K562 (cell line): ENCODE results near the gene CYB5R3. TPM values are rescaled to one million over a fixed set of nuclear protein-coding genes. Genes with fewer than 3 reads are reported as not detected.

Source experiments
- ATAC-seq: fragments of 200-7000 bp; cut with Tn5 transposase; 3 replicates; pipeline ENCODE4 v1.9.1; 2020; ENCODE audit warnings: moderate library complexity
- BruUV-seq: library from RNA; stranded (reverse); fragments of 400-500 nt; replicated peaks from 2 replicates; lab custom pipeline; 2021; lab: Mats Ljungman, UMichigan
- CTCF ChIA-PET: fragments of 300-600 bp; formaldehyde crosslinking; extraction: SDS; loops from one replicate; lab custom pipeline; 2021; ENCODE audit warnings: low intra/inter-chr PET ratio; lab: Yijun Ruan, JAX
- POLR2A ChIA-PET: fragments of 300-600, 350-650 bp; sonication (Branson Sonifier 250); formaldehyde crosslinking; extraction: SDS; loops from one replicate; lab custom pipeline; 2021; ENCODE audit warnings: antibody characterized with exemption, inconsistent platforms; lab: Yijun Ruan, JAX
- DNase-seq, 4 experiments: peaks; one replicate each; pipeline versions ENCODE4 v3.0.0 to v3.0.0-alpha.2; 2011 to 2018; ENCODE audit warnings: low spot score in 3 of 4, mixed read lengths in 3 of 4; ENCODE audit errors: extremely low read depth in 1 of 4
- FAIRE-seq: peaks from 2 replicates; lab custom pipeline; 2011; peaks lifted over from hg19 to GRCh38; lab: Jason Lieb, UNC
- H2AFZ ChIP-seq: 2 replicates; pipeline ENCODE4 v1.6.0; 2011; ENCODE audit warnings: low read depth, low read length, control low read depth, inconsistent platforms
- H3K27ac ChIP-seq: fragments of 200-600 bp; 3 replicates; pipeline ENCODE4 v1.8.0; 2011; ENCODE audit warnings: low read depth, mild to moderate bottlenecking, control low read depth, inconsistent platforms, low read length, moderate library complexity, mixed read lengths; ENCODE audit errors: extremely low read depth
- H3K27me3 ChIP-seq, 2 experiments: fragments of 300-600 bp in 1 of 2; 2 replicates in 1 of 2; 3 replicates in 1 of 2; pipeline versions ENCODE4 v1.6.0 to v1.8.0; 2011; ENCODE audit warnings: inconsistent platforms in 2 of 2, low read length in 2 of 2, mild to moderate bottlenecking in 1 of 2, mixed read lengths in 1 of 2, moderate library complexity in 1 of 2; ENCODE audit not compliant: control insufficient read depth in 2 of 2, insufficient read depth in 2 of 2
- H3K36me3 ChIP-seq: fragments of 300-600 bp; 3 replicates; pipeline ENCODE4 v1.8.0; 2011; ENCODE audit warnings: mild to moderate bottlenecking, low read length, inconsistent platforms; ENCODE audit not compliant: control insufficient read depth, insufficient read depth
- H3K4me1 ChIP-seq, 2 experiments: fragments of 200-600 bp in 1 of 2; replicated peaks in 1 of 2; 2 replicates in 1 of 2; 3 replicates in 1 of 2; pipeline versions ENCODE4 v1.5.1 to v1.8.0; 2011; ENCODE audit warnings: inconsistent platforms in 2 of 2, low read length in 2 of 2, mild to moderate bottlenecking in 1 of 2, mixed read lengths in 1 of 2, moderate library complexity in 1 of 2; ENCODE audit not compliant: control insufficient read depth in 2 of 2, insufficient read depth in 2 of 2
- H3K4me2 ChIP-seq: 2 replicates; pipeline ENCODE4 v1.6.1; 2011; ENCODE audit warnings: low read length, control low read depth, inconsistent platforms, mixed read lengths; ENCODE audit not compliant: insufficient read depth
- H3K4me3 ChIP-seq: fragments of 200-600 bp; sonication (generic), shearing (Covaris generic); 2 replicates; pipeline ENCODE4 v1.5.1; 2016; ENCODE audit warnings: control low read depth, inconsistent platforms
- H3K79me2 ChIP-seq: fragments of 200-600 bp; 3 replicates; pipeline ENCODE4 v1.8.0; 2011; ENCODE audit warnings: low read length, inconsistent platforms; ENCODE audit not compliant: control insufficient read depth, insufficient read depth
- H3K9ac ChIP-seq, 2 experiments: 2 replicates each; pipeline versions ENCODE4 v1.6.0 to v1.6.1; 2011; ENCODE audit warnings: low read depth in 2 of 2, low read length in 2 of 2, control low read depth in 1 of 2, inconsistent platforms in 1 of 2, mild to moderate bottlenecking in 1 of 2, mixed read lengths in 1 of 2; ENCODE audit not compliant: insufficient read depth in 1 of 2
- H3K9me1 ChIP-seq: one replicate; pipeline ENCODE4 v1.6.0; 2011; ENCODE audit warnings: inconsistent platforms, mild to moderate bottlenecking, low read length, moderate library complexity; ENCODE audit not compliant: control insufficient read depth, insufficient read depth
- H3K9me3 ChIP-seq: replicated peaks from 2 replicates; pipeline ENCODE4 v1.5.1; 2011; ENCODE audit warnings: low read depth, low read length, inconsistent platforms; ENCODE audit not compliant: control insufficient read depth, insufficient read depth
- H4K20me1 ChIP-seq: replicated peaks from 2 replicates; pipeline ENCODE4 v1.6.1; 2011; ENCODE audit warnings: low read length, inconsistent platforms, mixed read lengths; ENCODE audit not compliant: control insufficient read depth, insufficient read depth
- BRD9 ChIP-seq: fragments of 450-650 bp; IDR thresholded peaks from 2 replicates; pipeline ENCODE4 v1.6.1; 2018; ENCODE audit warnings: low read depth; ENCODE audit not compliant: partially characterized antibody
- ETS1 ChIP-seq: conservative IDR thresholded peaks from 2 replicates; pipeline ENCODE4 v1.6.1; 2011; ENCODE audit warnings: low read depth, mild to moderate bottlenecking, low read length; ENCODE audit not compliant: control insufficient read depth
- FIP1L1 ChIP-seq: fragments of 200-400 bp; formaldehyde crosslinking; IDR thresholded peaks from 2 replicates; pipeline ENCODE4 v1.6.1; 2018; ENCODE audit warnings: mild to moderate bottlenecking, low read depth, low read length; ENCODE audit not compliant: poor library complexity, severe bottlenecking
- GATAD2B ChIP-seq: fragments of 450-650 bp; IDR thresholded peaks from 2 replicates; pipeline ENCODE4 v1.6.1; 2017; ENCODE audit warnings: mild to moderate bottlenecking, borderline replicate concordance
- GTF2B ChIP-seq: IDR thresholded peaks from 2 replicates; pipeline ENCODE4 v1.6.1; 2011; ENCODE audit not compliant: insufficient read length; ENCODE audit errors: extremely low read depth
- HOXB6 ChIP-seq: fragments of 250-450 bp; sonication (Bioruptor Pico); IDR thresholded peaks from 2 replicates; pipeline ENCODE4 v1.5.1; 2022; ENCODE audit warnings: mild to moderate bottlenecking, borderline replicate concordance
- MEIS2 ChIP-seq: fragments of 450-650 bp; IDR thresholded peaks from 2 replicates; pipeline ENCODE4 v1.6.1; 2014; ENCODE audit warnings: mild to moderate bottlenecking; ENCODE audit not compliant: partially characterized antibody
- MYC ChIP-seq, 2 experiments: fragments of 250-450 bp in 1 of 2; sonication (Bioruptor Pico) in 1 of 2; IDR thresholded peaks; 2 replicates each; pipeline versions ENCODE4 v1.5.1 to v1.6.1; 2012 to 2021; ENCODE audit warnings: low read depth in 2 of 2, borderline replicate concordance in 1 of 2, improper control_type of control experiment in 1 of 2, low read length in 1 of 2, mild to moderate bottlenecking in 1 of 2, moderate library complexity in 1 of 2
- NFE2 ChIP-seq: IDR thresholded peaks from 2 replicates; pipeline ENCODE4 v1.6.1; 2014; ENCODE audit warnings: antibody characterized with exemption, low read depth
- PRMT5 ChIP-seq: sonication (generic); formaldehyde crosslinking; IDR thresholded peaks from 2 replicates; pipeline ENCODE4 v1.5.0; 2020; ENCODE audit warnings: missing genetic modification reagents
- RBM25 ChIP-seq: fragments of 200-400 bp; formaldehyde crosslinking; IDR thresholded peaks from 2 replicates; pipeline ENCODE4 v1.6.1; 2018; ENCODE audit warnings: low read length, low read depth, moderate library complexity; ENCODE audit not compliant: severe bottlenecking
- ZNF589 ChIP-seq: fragments of 200-800 bp; sonication (Bioruptor generic); IDR thresholded peaks from 2 replicates; pipeline ENCODE4 v1.6.1; 2016; ENCODE audit warnings: low read depth, missing genetic modification characterization, missing compliant biosample characterization
- WGBS: fragments of 100-300 bp; shearing (Covaris generic); methylation state at CpG from one replicate; pipeline ENCODE4 v1.1.6; 2016; ENCODE audit warnings: low coverage, mixed read lengths; ENCODE audit not compliant: insufficient coverage; ENCODE audit errors: missing lambda C conversion rate; 5-methylcytosine and 5-hydroxymethylcytosine counted together
- in situ Hi-C: fragments of 300-500 bp; cut with MboI; formaldehyde crosslinking; loops from 4 replicates; pipeline ENCODE4 v1.15.0; 2018; ENCODE audit warnings: inconsistent platforms, mixed read lengths
- intact Hi-C: fragments of 100-400 bp; cut with micrococcal nuclease; formaldehyde crosslinking; loops from 2 replicates; pipeline ENCODE4 v1.14.2; 2022
- polyA plus RNA-seq, 8 experiments: library from polyadenylated mRNA; depleted of rRNA in 4 of 8; stranded (reverse) in 5 of 8; unstranded in 3 of 8; fragments of >200 nt; fragmentation: Nextera tagmentation in 2 of 8; fragmentation: Illumina TruSeq in 1 of 8; extraction: Ambion mirVana in 2 of 8; extraction: Trizol in 1 of 8; gene quantifications; 2 replicates each; pipeline versions ENCODE4 v1.2.1 to v1.2.3, GENCODE V29; 2011 to 2014; ENCODE audit warnings: inconsistent platforms in 1 of 8, missing spikeins in 1 of 8
- total RNA-seq, 7 experiments: library from RNA; depleted of rRNA in 6 of 7; stranded (reverse); fragments of >200 nt in 6 of 7; fragmentation: Illumina TruSeq in 2 of 7; extraction: Trizol in 2 of 7; gene quantifications; 2 replicates each; pipeline versions ENCODE4 v1.2.1 to v1.2.3, GENCODE V29; 2011 to 2021; ENCODE audit warnings: low replicate concordance in 1 of 7
- TF ChIP-seq, protein P1 (sequence below): fragments of 450-650 bp; IDR thresholded peaks from 2 replicates; pipeline ENCODE4 v1.6.1; 2014; ENCODE audit warnings: low read depth, mild to moderate bottlenecking, moderate library complexity, borderline replicate concordance

Gene CYB5R3
- total and polyA plus RNA-seq, 9 of the 15 experiments (the other 6 are each of a cell fraction or from before 2014, with no cell fraction given) = 1.4 to 66.8 (median 23.4) TPM

DNA sequence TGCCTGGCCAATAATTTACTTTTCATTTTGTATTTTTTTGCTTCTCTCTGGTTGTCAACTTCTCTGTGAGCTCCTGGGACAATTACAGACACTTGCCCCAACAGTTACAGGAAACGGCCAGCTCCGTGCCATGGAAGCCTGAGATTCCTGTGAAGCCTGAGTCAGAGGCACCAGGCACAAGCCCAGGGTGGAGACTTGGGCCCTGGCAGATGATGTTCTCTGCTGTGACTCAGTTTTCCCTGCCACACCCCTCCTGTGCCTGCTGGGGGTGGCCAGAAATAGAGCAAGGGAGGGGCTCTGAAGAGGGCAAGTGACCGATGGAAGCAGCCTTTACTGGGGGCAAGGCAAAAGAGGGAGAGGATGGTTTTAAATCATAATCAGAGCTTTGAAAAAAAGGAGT is 13.7 kb downstream of the CYB5R3 start:
- H3K4me1 ChIP-seq = peaks cover 0 to 8% of the 10 kb centered on the region in 2 experiments; a peak in 3 of 5 replicates
- TF ChIP-seq GATAD2B = no peak
- TF ChIP-seq GTF2B = no peak
- no peak for TF ChIP-seq PRMT5 (CRISPR knock-in tag)
- no peak for TF ChIP-seq ZNF589 (CRISPR knock-in tag)
- no peak for TF ChIP-seq ETS1
- no peak for TF ChIP-seq HOXB6 (CRISPR knock-in tag)
- no peak for TF ChIP-seq MYC (IDR thresholded peaks at IDR 0.05; ENCODE audit: low read depth, low read length)
- no peak for TF ChIP-seq MYC (CRISPR knock-in tag; IDR thresholded peaks at IDR 0.05; ENCODE audit: borderline replicate concordance, low read depth)
- no peak for TF ChIP-seq MEIS2
- TF ChIP-seq, protein P1, sequence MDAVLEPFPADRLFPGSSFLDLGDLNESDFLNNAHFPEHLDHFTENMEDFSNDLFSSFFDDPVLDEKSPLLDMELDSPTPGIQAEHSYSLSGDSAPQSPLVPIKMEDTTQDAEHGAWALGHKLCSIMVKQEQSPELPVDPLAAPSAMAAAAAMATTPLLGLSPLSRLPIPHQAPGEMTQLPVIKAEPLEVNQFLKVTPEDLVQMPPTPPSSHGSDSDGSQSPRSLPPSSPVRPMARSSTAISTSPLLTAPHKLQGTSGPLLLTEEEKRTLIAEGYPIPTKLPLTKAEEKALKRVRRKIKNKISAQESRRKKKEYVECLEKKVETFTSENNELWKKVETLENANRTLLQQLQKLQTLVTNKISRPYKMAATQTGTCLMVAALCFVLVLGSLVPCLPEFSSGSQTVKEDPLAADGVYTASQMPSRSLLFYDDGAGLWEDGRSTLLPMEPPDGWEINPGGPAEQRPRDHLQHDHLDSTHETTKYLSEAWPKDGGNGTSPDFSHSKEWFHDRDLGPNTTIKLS = no peak
- no peak for TF ChIP-seq NFE2
- no peak for TF ChIP-seq BRD9
- TF ChIP-seq RBM25 = no peak
- TF ChIP-seq FIP1L1 = no peak
- TF ChIP-seq, all 486 proteins: peak for 0
- H4K20me1 ChIP-seq = no peaks in the 10 kb centered on the region
- H3K36me3 ChIP-seq = peaks cover 43% of the 10 kb centered on the region; the same call in 2 of the 3 replicates
- FAIRE-seq (no peak), ATAC-seq (no peak), DNase-seq (no peak)
- peaks cover 4% of the 10 kb centered on the region; the same call in 1 of the 3 replicates for H3K79me2 ChIP-seq
- no peaks in the 10 kb centered on the region for H3K27me3 ChIP-seq
- BruUV-seq = no TSS peak
- no peak overlapping the region for H2AFZ ChIP-seq
- H3K9ac ChIP-seq = no peak overlapping the region
- H3K4me3 ChIP-seq = no peak overlapping the region
- ChIA-PET CTCF (no interaction called here), POLR2A (interaction anchor here (1.0 to 1.7 kb wide), 2 partner anchors 12 to 21 kb away, joined by 3 to 4 read pairs; partner anchors contain the start of gene POLDIP3)
- H3K27ac ChIP-seq = no peak overlapping the region
- no peak overlapping the region for H3K4me2 ChIP-seq
- 94% methylated on average over 2 of the region's 3 CpGs for WGBS
- in situ Hi-C loops = no loop called here
- intact Hi-C loops = no loop called here
- H3K9me3 ChIP-seq = no peaks in the 10 kb centered on the region
- H3K9me1 ChIP-seq = no peaks in the 10 kb centered on the region
